ENCODE results near the gene GRIK3. TPM values are rescaled to one million over a fixed set of nuclear protein-coding genes. Genes with fewer than 3 reads are reported as not detected.

Gene GRIK3
- total RNA-seq, 2 donors from 2014 or later = 0.46 to 1.9 TPM

GRCh38 chr1:36890776-36891175, 143.5 kb downstream of the GRIK3 start:
- ATAC-seq (no peak), DNase-seq (no peak)
- intact Hi-C loops (cut with DNase I, micrococcal nuclease) = no loop called here

- ATAC-seq = no peak
- no peak for DNase-seq
- intact Hi-C loops (cut with DNase I, micrococcal nuclease) = no loop called here
Observed at GRCh38 chr1:36889478-36890226, 144.7 kb downstream of the GRIK3 start.

DNA sequence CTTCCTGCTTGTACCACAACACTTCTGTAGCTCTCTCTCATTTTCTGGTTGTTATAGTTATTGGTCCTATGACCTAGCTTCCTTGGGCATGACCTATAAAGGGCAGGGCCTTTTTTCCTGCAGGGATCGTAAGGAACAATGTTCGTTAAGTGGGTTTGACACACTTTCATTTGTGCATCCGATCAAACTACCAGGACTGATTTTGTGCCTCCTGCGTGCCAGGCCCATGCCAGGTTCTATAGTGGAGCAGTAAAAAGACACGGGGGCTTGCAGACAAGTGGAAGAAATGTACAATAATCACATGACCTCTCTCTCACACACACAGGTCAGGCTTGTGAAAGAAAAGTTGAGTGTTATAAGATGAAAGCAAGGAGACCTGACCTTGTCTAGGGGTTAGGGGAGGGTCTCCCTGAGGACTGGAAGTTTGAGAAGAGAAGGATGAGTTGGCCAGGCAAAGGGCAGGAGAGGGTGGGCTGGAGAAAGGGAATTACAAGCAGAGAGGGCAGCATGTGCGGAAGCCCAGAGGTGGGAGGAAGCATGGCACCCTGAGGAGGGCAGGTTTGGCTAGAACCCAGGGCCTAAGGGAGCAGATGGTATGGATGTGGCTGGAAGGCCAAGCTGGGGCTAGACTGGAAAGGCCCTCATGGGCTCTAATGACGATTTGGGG, 145.4 kb downstream of the GRIK3 start:
- DNase-seq = no peak
- intact Hi-C loops (cut with DNase I, micrococcal nuclease) = no loop called here
- no peak for ATAC-seq

DNA sequence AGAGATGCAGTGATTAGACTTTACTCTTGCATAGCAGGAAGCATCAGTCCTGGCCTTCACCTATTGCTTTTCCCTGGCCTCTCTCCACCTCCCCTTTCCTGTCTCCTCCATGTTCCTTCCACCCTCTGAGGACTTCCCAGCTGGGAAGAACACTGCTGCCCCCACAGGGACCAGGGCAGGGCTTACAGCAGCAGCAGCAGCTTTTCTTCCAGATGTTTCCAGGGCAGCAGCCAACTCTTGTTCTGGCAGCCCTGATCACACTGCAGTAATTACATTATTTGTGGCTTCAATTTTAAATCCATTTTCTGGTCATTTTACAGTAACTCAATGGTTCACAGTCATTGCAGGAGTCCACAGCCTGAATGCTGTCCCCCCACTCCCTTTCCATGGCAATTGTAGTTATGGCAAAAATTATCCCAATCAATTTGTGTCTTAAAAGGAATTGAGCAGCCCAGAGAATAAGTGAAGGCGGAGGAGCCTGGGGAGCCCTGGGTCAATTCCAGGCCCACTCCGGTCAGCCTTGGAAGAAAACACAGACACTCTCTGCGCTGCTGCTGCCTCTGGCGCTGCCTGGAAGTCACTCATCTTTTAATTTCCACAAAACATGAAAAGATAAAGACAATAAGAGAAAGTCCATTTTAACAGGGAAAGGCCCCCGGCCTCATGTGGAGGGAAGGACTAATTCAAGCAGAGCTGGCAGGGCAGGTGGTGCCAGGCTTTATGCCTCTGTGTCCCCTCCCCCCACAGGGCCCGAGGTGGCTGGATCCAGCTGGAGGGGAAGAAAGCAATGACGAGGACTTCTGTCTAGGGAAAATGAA, 148.6 kb downstream of the GRIK3 start:
- no peak for DNase-seq
- intact Hi-C loops (cut with DNase I, micrococcal nuclease) = no loop called here
- no peak for ATAC-seq

GRCh38 chr1:36884801-36885200, 149.5 kb downstream of the GRIK3 start:
- ATAC-seq (no peak), DNase-seq (no peak)
- intact Hi-C loops (cut with DNase I, micrococcal nuclease) = no loop called here

GRCh38 chr1:36884029-36884701, 150.2 kb downstream of the GRIK3 start:
- ATAC-seq (no peak), DNase-seq (no peak)
- intact Hi-C loops (cut with DNase I, micrococcal nuclease) = no loop called here

DNA sequence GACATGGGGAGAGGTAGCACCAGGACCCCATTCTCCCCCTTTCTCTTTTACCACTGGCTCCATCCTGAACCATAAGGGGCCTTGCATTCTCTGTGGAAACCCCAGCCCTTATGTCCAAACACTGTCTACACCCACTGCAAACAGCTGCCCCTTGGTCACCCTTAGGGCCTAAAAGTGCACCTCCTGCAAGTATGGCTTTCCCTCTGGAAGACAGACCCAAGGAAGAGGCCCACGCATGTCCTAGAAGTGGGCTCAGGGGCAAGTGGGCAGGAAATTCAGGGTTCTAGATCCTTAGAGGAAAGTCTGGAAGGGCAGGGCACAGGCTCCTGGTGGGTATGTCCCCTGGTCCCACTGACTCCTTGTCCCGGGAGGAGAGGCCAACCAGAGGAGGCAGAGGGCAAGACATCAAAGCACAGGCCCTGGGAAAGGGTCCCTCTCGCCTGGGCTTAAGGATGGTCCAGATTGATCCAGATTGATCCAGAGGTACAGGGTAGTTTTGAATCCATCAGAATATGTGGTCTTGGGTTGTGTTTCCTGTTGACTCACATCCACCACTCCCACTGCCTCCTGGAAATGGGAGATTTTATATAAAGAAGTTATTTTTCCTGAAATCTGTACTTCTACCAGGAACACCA, 150.9 kb downstream of the GRIK3 start:
- intact Hi-C loops (cut with DNase I, micrococcal nuclease) = no loop called here

GRCh38 chr1:36882536-36883285, 151.6 kb downstream of the GRIK3 start:
- intact Hi-C loops (cut with DNase I, micrococcal nuclease) = no loop called here
- DNase-seq = no peak
- ATAC-seq = no peak

More for the DNA sequence above, 150.9 kb downstream of the GRIK3 start:
- no peak for DNase-seq
- no peak for ATAC-seq

GRCh38 chr1:36881541-36881940, 152.8 kb downstream of the GRIK3 start:
- DNase-seq = no peak
- intact Hi-C loops (cut with DNase I, micrococcal nuclease) = no loop called here
- ATAC-seq = no peak

DNA sequence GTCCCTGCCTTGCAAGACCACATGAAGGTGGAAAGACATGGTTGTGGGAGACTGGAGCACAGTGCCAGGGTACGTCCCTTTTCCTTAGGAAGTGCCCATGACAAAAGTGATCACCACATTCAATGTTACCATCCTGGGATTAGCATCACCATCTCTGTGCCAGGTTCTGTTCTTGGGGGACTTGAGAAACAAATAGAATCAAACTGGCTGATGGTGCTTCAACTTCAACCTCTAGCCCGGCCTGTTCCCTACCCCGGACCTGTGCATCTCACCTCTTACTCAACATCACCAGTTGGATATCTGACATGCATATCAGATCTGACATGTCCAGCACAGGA, 153.3 kb downstream of the GRIK3 start:
- ATAC-seq (no peak), DNase-seq (no peak)
- intact Hi-C loops (cut with DNase I, micrococcal nuclease) = no loop called here

DNA sequence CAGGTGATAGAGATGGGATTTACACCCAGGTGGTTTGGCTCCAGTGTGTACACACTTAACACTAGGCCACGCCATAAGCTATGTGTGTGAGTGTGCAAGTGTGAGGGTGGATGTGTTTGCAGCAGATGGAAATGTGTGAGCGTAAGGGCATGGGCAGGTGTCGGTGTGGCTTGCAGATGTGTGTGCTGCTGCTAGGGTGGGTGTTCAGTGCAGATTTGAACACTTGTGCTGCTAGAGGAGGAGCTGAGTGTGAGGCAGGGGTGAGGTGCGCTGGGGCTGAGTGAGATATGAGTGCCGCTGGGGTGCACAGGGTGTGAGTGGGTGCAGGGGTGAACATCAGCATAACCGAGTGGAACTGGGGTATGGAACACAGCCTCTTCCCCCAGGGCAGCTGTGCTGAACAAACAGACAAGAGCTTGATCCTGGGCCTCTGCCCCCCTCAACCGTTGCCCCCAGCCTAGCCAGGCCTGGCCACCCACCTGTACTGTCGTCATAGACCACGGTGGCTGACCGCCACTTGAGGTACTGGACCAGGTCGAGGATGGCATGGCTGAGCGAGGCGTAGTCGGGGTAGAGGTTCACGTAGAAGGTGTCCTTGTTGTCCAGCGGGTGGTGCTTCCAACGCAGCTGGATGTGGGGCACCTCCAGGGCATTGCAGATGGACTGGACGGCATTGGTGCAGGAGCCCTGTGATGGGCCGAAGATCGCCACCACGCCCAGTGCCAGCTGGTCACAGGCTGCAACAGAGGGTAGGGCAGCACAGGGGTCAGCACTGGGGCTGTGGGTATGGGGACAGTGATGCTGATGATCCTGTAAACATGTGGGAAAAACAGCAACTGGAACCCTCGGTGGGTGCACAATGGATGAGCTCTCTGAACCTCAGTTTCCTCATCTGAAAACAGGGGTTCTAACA, 153.9 kb downstream of the GRIK3 start:
- intact Hi-C loops (cut with DNase I, micrococcal nuclease) = no loop called here
- ATAC-seq = no peak
- DNase-seq = no peak

DNA sequence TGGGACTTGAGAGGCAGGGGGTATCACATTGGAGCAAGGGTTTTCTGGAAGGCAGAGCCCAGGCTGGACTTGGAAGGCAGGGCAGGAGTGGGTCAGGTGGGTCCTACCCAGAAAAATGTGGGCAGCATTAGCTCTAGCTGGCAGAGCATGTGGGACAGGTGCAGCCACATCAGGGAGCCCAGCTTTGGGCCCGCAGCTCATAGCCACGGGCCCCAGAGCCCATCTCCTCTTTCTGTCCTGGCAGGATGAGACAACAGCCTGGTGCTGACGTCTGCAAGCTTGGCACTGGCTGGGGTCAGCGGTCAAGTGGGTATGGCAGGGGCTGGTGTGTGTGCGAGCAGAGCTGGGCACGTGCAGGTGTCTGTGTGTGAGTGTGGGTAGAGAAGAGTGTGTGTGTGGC, 154.7 kb downstream of the GRIK3 start:
- no peak for DNase-seq

GRCh38 chr1:36876990-36877389, 157.3 kb downstream of the GRIK3 start:
- intact Hi-C loops (cut with DNase I, micrococcal nuclease) = no loop called here
- no peak for ATAC-seq
- DNase-seq = no peak

More for the DNA sequence above, 154.7 kb downstream of the GRIK3 start:
- no peak for ATAC-seq
- intact Hi-C loops (cut with DNase I, micrococcal nuclease) = no loop called here

DNA sequence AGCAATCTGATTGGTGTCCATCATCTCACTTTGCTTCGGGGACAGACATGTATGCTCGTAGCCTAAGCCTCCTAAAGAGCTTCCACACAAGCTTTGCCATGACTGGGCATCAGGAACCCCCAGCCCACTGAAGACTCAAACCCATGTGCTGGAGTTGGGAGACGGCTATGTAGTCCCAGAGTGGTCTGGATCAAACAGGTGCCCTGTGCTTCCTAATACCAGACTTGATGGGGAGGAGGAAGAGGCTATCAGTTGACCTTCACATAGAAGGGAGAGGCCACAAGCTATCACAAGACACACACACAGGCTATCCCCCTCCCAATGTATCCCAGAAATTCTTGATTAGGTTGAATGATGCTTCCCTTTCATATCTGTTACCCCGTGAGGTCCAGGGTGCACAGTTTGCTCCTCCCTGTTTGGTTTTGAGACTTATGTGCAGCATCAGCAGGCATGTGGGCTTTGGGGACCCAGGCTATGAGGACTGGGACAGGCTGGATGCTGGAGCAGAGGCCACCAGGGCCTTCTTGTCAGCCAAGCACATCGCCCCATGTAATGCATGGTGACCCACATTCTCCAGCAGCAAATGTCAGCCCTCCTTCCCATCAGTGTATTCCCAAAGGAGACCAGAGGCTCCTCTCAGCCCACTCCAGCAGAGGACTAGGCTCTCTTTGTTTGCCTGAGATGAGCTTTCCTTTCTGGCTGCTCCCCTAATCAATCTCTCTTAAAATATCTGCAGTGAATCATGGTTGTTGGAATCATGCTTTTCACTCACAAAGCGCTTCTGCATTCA, 159.8 kb downstream of the GRIK3 start:
- intact Hi-C loops (cut with DNase I, micrococcal nuclease) = no loop called here
- no peak for ATAC-seq
- DNase-seq = no peak

DNA sequence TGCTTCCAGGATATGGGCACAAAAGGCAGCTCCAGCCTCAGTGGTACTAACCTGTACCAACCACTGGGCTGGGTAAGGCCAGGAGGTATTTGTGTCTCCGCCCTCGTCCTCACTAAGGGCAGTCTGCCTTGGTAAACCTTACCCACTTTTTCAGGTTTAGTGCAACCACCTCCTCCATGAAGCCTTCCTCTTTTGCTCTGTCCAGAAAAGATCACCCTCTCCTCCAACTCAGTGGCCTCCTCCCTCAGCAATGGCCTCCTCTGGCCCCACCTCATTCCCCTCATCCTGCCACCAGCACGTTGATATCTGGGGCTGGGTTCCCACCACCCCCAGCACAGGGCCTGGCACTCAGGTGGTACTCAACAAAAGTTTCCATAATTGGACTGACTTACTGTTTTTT, 161.5 kb downstream of the GRIK3 start:
- intact Hi-C loops (cut with DNase I, micrococcal nuclease) = no loop called here
- DNase-seq = no peak
- ATAC-seq = no peak

DNA sequence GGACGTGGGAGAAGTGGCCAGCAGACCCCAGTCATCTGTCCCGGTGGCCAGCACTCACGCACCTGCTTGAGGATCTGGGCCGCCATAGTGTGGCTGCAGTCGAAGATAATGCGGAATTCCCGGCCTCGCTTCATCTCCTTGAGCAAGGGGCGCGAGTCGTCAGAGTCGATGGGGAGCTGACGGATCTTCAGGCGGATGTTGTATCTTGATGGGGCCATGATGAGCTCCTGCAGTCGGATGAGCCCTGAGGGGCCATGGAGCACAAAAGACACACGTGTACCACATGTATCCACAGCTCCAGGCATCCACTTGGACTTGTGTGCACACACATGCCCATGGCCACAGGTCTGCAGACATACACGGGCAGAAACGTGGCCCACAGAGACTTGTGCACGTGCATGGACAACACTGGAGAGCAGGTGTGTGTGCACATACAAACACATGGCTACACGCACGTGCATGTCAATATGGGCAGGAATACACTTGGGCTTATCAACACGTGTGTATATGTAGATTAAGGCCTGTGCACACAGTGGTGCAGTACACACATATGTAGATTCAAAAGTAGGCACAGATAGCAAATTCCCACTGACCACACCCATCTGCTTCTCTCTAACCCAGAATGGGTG, 162.1 kb downstream of the GRIK3 start:
- DNase-seq (no peak), ATAC-seq (no peak)
- intact Hi-C loops (cut with DNase I, micrococcal nuclease) = no loop called here
